GM19043 (cell line): ENCODE measurements around the gene COBL.

ENCODE experiments used
- ATAC-seq: cut with Tn5 transposase; IDR thresholded peaks from one replicate; pipeline ENCODE4 v1.9.1; 2021; ENCODE audit warnings: low read depth; ENCODE audit not compliant: unreplicated experiment

Gene COBL

GRCh38 chr7:51101111-51101757 is 215.4 kb downstream of the COBL start:
- no peak for ATAC-seq

DNA sequence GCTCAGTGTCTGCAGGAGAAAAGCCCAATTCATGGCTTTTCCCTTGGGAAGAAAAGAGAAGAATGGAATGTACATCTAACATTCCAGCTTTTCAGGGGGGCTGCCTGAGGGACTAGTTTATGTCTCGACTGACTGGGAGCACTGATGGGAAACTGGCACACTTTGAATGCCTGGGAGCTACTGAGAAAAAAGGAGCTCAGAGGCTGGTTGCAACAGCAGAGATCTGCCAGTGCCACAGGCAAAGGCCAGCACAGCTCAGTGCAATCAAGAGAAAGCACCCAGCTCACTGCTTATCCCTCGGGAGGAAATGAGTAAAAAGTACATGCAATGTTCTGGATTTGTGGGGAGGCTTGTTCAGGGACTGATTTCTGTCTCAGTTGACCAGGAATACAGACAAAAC is 226.2 kb downstream of the COBL start:
- ATAC-seq, result no peak

GRCh38 chr7:51085034-51085692 is 231.4 kb downstream of the COBL start:
- no peak for ATAC-seq

- ATAC-seq, result no peak
These were observed 232.5 kb downstream of the COBL start for GRCh38 chr7:51084121-51084520.

DNA sequence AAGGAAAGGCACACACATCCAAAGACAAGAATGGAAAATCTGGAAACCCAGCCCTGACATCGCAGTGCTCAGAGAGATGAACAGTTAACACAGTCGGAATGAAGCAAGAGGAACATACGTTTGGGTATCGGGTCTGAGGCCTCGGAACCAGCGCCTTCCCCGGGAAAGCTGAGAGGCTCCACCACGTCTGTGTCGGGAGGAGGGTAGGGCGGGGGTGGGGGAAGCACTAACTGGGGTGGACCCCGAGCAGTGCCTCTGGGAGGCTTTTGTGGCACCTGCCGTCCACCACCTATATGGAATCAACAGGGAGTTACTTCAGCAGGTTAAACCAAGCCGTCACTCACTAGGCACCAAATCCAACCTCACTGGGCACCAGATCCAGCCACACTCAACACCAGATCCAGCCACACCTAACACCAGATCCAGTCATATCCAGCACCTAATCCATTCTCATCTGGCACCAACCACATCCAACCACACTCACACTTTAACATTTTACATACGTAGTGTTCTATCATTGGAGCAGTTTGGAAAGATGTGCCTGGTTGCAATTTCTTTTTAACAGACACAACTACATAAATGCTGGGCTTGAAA is 233.6 kb downstream of the COBL start:
- no peak for ATAC-seq

GRCh38 chr7:51082096-51082840 is 234.3 kb downstream of the COBL start:
- ATAC-seq, result no peak

DNA sequence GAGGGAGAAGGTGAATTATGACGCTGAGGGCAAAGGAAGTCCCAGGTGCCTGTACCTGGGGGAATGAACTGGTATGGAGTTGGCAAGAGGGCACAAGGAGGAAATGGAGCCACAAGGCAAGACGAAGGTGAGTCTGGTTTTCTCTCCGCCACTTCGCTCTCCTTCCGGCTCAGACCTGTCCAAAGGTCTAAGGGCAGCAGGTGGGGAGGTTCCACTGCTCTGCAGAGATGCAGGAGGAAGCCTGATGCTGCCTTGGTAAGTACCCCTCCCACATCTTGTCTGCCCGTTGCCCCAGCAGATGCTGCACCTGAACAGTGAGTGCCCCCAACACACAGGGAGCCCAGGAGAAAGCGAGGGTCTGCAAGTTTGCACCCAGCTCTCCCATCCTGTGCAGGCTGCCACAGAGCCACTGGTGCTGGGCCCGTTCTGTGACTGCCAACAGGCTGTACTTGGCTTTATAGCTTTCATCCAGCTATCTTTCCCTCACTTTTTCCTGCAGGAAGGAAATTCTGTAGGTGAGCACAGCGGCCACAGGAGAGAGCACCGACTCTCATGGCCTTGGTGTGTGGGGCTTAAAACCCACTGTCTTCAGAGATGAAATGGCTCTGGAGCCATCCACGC is 235.2 kb downstream of the COBL start:
- no peak for ATAC-seq

DNA sequence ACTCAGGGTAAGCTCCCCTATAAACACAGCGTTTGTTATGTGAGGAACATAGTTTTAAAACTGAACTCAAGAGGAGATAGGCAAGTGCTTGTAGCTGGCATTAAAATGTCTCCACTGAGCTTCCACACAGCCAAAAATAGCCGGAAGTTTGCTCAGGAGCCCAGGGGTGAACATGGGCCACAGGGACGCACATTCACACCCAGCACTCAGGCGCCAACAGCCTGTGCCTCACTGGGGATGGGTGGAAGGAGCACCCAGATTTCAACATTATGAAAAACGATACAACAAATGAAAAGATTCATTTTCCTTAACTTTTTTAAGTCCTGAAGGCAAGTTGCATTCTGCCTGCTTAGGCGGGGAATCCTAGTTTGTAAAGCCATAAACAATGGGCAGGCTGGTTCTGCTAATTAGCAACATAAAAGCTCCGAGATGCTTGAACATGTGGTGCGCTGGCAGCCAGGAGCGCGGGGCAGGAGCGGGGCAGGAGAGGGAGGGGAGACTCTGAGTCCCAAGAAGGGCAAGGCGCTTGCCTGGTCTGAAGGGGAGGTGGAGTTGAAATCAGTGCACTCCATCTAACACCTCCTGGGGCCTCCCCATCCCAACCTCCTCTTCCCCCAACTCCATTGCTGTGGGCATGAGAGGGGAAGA is 235.9 kb downstream of the COBL start:
- no peak for ATAC-seq

DNA sequence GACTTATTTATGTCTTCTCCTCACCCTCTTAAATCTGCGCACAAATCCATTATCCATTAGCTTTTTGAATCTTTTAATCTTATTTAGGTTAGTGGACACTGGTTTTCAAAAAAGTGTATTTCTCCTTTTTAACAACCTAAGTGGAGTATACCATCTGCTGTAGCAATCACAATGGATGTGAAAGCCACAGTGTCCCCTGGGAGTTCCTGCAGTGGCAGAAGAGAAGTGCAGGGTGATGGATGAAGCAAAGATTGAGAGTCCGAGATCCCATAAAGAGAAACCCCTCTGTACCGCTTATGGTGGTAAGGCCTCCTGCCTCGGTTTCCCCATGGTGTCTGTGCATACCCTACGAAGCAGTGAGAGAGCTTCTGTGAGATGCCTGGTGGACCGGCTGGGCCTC is 236.4 kb downstream of the COBL start:
- ATAC-seq, result no peak

GRCh38 chr7:51079494-51079893 is 237.1 kb downstream of the COBL start:
- ATAC-seq, result no peak

DNA sequence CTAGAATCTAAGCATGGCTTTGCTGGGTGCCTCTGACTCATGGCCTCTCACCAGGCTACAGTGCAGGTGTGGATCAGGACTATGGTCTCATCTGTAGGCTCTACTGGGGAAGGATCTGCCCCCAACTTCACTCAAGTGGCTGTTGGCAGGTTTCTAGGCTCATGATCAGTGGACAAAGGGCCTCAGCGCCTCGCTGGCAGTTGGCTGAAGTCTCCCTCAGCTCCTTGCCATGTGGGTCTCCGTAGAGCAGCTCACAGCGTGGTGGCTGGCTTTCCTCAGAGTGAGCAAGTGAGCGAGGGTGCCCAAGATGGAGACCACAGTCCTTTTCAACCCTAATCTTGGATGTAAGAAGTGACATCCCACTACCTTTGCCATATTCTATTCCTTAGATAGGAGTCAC is 238.0 kb downstream of the COBL start:
- ATAC-seq, result no peak

DNA sequence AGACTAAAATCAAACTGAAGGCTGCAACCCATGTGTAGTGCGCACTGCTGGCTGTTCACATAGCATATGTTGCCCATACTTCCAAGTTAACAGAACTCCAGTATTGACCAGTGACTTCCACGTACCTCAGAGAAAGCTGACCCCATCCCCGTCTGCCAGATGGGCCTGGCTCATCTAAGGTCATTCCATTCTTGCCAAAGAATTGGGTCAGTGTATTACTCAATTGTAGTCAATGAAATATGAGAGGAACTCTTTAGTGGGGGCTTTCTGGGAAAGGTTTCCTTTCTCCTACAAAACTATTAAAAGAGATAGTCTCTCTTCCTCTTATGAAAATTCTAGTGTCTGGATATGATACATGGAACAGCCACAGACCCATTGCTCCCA is 238.6 kb downstream of the COBL start:
- no peak for ATAC-seq

DNA sequence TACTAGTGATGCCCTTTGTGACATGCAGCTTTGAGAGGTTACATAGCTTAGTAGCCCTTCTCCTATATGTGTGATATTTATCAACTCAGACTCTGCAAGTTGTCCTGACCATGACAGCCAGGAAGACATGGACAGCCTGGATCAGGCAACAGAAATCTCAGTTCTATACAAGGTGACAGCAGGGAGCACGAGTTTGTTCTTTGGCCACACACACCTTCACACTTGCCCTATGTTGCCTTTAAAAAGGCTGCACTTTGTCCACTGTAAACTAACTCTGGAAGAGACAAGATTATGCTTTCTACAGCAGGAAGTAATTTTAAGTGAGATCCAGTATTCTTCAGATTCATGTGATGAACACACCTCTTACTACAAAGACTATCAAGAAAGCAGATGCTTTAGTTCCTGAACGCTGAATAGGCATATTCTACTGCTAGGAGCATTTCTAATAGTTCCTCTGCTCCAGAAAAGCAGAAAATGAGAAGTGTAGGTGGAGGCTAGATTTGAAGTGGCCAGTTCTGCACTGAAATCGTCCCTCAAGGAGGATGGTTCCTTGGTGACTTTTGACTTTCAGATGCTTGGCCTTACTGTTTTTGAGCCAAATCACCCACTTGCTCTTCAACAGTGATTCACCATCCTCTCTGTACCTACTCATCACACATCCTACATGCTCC is 239.2 kb downstream of the COBL start:
- no peak for ATAC-seq

DNA sequence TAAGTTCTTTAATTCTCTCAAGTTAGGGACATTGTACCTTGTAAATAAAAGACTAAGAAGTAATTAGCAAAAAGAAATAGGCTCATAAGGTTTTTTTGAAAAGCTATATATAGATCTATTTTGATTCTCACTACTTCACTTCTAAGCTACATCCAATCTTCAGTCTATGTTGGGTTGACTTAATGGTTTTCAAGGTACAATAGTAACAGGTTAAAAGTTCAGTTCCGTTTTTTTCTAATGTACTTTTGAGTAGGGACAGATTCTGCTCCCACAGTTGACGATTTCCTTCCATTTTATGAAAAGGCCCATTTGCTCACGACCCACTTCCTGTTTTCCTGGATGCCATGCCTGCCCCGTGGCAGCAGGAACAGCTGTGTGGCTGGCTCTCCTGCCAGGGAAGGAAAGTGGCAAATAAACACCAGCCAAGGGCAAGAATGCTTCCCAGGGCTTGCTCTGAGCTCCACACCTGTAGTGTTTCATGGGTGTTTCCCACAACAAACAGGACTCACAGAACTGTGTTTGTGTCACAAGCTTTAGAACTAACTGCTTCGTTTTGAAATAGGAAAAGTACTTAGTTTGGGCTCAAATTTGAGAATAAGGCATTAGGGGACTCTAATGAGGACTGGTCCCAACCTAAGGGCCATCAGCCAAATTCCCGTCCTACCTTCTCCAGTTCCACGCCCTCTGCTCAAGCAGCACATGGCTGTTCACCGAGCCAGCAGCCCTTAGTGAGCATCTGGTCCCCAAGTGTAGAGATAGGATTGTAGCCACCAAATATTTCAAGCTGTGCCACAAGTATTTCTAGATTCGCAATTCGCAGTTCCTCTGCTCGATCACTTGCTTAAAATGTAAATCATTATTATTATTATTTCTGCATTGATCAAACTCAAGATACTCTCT is 240.7 kb downstream of the COBL start:
- ATAC-seq, result no peak

- no peak for ATAC-seq
These were observed 243.4 kb downstream of the COBL start for GRCh38 chr7:51073171-51073570.

GRCh38 chr7:51072281-51072680 is 244.3 kb downstream of the COBL start:
- ATAC-seq, result no peak

GRCh38 chr7:51071427-51071826 is 245.2 kb downstream of the COBL start:
- ATAC-seq, result no peak

GRCh38 chr7:51070151-51070550 is 246.5 kb downstream of the COBL start:
- no peak for ATAC-seq
